Stimulated activated CD8-positive, alpha-beta memory T cell treated with anti-CD3 and anti-CD28 coated beads, Interleukin-7, amount 100 ng/mL, for 4 hours (primary cell): ENCODE measurements around the gene RAB3GAP2.
"Not testable (repeated sequence)": the region's sequence is repeated elsewhere in the genome, so short reads cannot be mapped to it uniquely, and the experiment has no call there.

Source experiments
- DNase-seq, 2 donors: peaks; one replicate each; pipeline ENCODE4 v3.0.0-alpha.2; 2020; ENCODE audit warnings: low read depth in 2 of 2

RAB3GAP2 gene

DNA sequence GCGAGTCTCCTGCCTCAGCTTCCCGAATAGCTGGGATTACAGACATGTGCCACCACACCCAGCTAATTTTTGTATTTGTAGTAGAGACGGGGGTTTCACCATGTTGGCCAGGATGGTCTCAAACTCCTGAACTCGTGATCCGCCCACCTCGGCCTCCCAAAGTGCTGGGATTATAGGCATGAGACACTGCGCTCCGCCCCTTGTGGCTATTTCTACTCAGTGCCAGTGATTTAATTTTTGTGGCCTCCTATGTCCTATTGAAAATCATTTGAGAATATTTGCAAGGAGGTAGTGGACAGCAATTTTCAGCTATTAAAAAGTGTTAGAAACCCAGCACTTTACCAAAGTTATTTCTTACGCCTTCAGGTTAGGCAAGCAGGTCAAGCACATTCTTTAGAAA lies 36.0 kb downstream of the RAB3GAP2 start:
- DNase-seq: not testable (repeated sequence)

- DNase-seq: no peak
Measured at GRCh38 chr1:220235462-220235861, 36.8 kb downstream of the RAB3GAP2 start.

- no peak for DNase-seq
Measured at GRCh38 chr1:220233927-220234326, 38.3 kb downstream of the RAB3GAP2 start.

GRCh38 chr1:220229771-220230170 lies 42.5 kb downstream of the RAB3GAP2 start:
- no peak for DNase-seq

DNA sequence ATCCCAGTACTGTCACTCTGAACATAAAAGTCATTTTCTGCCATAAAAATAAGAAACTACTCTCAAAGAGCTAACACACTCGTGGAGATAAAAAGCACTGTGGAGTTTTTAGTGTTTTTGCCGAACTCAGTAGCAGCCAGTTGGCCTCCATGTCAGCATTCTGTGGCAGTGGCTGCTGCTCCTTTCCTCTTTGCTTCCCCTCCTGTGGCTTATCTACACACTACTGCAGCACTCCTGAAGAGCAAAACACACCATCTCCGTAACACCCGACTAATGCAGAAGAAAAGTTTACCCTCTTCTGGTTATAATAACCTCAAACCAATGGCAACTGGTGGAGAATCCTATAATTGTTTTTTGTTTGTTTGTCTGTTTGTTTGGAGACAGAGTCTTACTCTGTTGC lies 44.9 kb downstream of the RAB3GAP2 start:
- no peak for DNase-seq

DNA sequence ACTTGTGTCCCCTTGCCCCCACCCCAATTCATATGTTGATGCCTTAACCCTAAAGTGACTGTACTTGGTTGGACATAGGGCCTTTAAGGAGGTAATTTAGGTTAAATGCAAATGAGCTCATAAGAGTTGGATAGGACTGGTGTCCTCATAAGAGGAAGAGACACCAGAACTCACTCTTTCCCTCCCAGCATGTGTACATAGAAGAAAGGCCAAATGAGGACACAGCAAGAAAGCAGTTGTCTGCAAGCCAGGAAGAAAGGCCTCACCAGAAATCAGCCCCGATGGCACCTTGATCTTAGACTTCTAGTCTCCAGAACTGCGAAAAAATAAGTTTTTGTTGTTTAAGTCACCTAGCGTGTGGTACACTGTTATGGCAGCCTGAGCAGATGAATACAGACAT lies 45.5 kb downstream of the RAB3GAP2 start:
- no peak for DNase-seq

DNA sequence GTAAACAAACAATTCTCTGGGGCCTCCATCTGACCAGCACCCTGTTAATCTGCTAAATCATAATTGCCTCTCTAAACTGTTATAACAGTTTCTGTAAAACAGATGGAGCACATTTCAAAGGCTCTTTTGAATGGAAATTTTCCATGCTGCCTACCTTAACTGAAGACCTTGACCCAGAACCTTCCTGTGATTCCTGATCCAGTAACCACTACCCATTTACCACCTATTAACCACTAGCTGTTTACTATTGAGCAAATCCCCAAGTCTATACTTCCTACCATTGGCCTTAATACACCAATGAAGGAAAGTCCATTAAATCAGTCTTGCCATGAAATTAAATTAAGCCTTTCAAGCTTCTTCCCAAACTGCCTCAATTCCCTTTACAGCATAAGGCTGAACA lies 46.3 kb downstream of the RAB3GAP2 start:
- no peak for DNase-seq

DNA sequence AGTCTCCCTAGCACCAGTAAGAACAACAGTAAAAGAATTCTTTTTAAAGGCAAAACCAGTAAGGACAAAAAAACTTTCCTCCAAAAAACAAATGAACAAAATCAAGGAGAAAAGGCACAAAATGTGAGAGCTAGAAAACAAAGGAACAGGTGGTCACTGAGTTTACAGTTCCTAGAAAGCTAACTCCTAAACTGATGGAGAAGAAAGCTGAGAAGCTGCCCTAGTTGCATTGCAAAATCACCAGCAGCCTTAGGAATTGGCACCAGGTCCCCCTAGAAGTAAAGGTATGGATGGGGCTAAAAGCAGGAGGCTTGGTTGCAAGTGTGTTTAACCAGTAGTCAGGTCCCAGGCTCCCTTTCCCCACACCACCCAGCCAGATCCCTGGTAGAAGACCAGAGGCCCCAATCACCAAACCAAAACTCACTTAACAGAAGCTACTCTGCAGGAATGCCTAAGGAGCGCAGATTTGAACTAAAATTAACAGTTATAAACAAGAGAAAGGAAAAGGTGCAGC lies 47.6 kb downstream of the RAB3GAP2 start:
- no peak for DNase-seq

DNA sequence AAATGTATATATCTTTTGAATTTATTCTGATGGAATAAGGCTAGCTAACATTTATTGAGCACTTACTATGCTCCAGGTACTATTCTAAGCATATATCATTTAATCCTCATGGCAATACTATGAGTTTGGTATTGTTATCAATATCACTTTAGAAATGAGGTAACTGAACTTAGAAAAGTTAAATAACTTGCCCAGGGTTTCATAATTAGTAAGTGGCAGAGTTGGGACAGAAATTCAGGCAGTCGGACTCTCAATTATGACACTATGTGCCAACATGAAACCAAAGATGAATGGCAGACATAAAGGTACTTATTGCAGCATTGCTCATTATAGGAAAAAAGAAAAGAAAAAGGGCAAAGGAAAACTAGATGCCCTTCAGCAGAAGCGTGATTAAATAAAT lies 48.2 kb downstream of the RAB3GAP2 start:
- DNase-seq: no peak

- DNase-seq: no peak
Measured at GRCh38 chr1:220222939-220223338, 49.3 kb downstream of the RAB3GAP2 start.

GRCh38 chr1:220221670-220222069 lies 50.6 kb downstream of the RAB3GAP2 start:
- no peak for DNase-seq

GRCh38 chr1:220221269-220221668 lies 51.0 kb downstream of the RAB3GAP2 start:
- DNase-seq: no peak

DNA sequence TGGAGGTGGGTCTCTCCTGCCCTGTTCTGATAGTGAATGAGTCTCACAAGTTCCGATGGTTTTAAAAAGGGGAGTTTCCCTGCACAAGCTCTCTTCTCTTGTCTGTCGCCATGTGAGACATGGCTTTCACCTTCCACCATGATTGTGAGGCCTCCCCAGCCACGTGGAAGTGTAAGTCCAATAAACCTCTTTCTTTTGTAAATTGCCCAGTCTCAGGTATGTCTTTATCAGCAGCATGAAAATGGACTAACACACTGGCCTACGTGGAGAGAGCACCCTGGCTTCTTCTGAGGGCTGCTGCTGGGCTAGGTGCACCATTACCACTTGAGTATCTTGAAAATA lies 51.6 kb downstream of the RAB3GAP2 start:
- DNase-seq: not testable (repeated sequence)

- DNase-seq: no peak
Measured at GRCh38 chr1:220219865-220220698, 52.2 kb downstream of the RAB3GAP2 start.

DNA sequence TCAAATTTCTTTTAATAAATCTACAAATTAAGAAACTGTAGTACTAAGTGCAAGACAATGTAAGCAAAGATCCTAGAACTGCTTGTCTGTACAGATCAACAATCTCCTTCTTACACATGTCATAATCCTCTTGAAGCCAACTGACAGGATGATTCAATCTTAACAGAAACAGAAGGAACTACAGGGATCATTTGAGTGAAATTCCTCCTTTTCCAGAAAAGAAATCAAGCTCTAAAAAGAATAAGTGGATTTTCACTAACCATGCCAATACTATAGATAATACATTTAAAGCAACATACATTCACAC lies 53.2 kb downstream of the RAB3GAP2 start:
- no peak for DNase-seq

DNA sequence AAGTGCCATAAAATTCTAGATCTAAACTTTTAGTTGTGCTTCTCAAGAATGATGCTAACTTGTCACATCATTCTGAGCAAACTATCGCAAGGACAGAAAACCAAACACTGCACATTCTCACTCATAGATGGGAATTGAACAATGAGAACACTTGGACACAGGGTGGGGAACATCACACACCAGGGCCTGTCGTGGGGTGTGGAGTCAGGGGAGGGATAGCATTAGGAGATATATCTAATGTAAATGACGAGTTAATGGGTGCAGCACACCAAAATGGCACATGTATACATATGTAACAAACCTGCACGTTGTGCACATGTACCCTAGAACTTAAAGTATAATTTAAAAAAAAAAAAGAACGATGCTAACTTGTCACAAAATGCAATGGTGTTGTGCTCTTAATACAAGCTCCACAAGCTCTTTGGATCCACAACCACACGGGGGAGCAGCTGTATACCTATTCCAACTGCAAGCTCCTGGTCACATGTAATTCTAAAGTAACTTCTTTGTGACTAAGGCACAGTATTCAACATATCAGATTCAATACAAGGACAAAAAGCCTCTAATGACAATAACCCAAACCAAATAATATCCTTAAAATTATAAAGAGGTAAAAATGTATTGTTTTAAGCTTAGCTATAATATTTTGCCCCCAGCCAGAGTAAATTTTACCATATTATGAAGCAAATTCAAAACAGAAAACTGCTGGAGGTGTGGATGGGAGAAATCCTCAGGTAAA lies 53.7 kb downstream of the RAB3GAP2 start:
- not testable (repeated sequence) for DNase-seq

- DNase-seq: no peak
Measured at GRCh38 chr1:220217383-220217988, 54.8 kb downstream of the RAB3GAP2 start.

- no peak for DNase-seq
Measured at GRCh38 chr1:220213382-220213983, 58.8 kb downstream of the RAB3GAP2 start.

DNA sequence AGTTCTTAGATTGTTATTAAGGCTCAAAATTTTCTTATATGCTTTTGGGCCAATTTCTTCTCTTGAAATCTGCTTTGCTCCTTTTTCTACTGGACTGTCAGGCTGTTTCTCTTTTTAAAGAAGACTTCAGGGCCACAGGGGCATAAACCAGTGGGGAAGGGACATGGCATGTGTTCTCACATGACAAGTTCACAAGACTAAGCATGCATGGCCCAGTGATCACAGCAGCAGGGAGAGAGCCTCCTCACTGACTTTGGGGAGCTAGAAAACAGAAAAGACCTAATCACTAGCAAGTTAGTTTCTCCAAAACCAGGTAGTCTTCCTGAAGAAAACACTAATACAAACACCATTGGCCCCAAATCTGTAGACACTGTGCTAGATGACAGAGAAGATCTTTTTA lies 64.8 kb downstream of the RAB3GAP2 start:
- no peak for DNase-seq

DNA sequence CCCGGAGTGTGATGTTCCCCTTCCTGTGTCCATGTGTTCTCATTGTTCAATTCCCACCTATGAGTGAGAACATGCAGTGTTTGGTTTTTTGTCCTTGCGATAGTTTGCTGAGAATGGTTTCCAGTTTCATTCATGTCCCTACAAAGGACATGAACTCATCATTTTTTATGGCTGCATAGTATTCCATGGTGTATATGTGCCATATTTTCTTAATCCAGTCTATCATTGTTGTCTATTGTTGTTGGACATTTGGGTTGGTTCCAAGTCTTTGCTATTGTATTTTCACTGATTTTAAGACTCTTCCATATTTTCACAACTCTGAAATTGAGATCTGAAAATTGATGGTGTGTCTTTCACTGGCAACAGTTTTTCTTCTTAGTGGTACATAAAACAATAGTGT lies 67.5 kb downstream of the RAB3GAP2 start:
- not testable (repeated sequence) for DNase-seq

GRCh38 chr1:220203816-220204215 lies 68.4 kb downstream of the RAB3GAP2 start:
- DNase-seq: no peak
